H7 (cell line): ENCODE results near the gene DHX38. TPM values are rescaled to one million over a fixed set of nuclear protein-coding genes. Genes with fewer than 3 reads are reported as not detected.
A peak's percentile ranks its signal among the peaks of the same experiment; 100 is the strongest.
"Not testable (repeated sequence)": the region's sequence is repeated elsewhere in the genome, so short reads cannot be mapped to it uniquely, and the experiment has no call there.

Source experiments
- DNase-seq: peaks from one replicate; pipeline ENCODE4 v3.0.0; 2012
- H3K27me3 ChIP-seq: 2 replicates; pipeline ENCODE4 v1.6.0; 2011; ENCODE audit warnings: mild to moderate bottlenecking, low read length; ENCODE audit not compliant: control insufficient read depth, insufficient read depth
- H3K36me3 ChIP-seq: replicated peaks from 2 replicates; pipeline ENCODE4 v1.5.1; 2011; ENCODE audit warnings: low read length; ENCODE audit not compliant: control insufficient read depth, insufficient read depth
- H3K4me3 ChIP-seq: 2 replicates; pipeline ENCODE4 v1.5.1; 2011; ENCODE audit warnings: low read depth, mild to moderate bottlenecking, control low read depth, low read length, moderate library complexity; ENCODE audit not compliant: insufficient read depth
- total RNA-seq: library from RNA; depleted of rRNA; stranded (reverse); fragments of >200 nt; shearing (Covaris generic); gene quantifications from 2 replicates; pipeline ENCODE4 v1.2.3, GENCODE V29; 2014

Gene DHX38
- total RNA-seq, 1 experiment from 2014 or later = 55.7 TPM

DNA sequence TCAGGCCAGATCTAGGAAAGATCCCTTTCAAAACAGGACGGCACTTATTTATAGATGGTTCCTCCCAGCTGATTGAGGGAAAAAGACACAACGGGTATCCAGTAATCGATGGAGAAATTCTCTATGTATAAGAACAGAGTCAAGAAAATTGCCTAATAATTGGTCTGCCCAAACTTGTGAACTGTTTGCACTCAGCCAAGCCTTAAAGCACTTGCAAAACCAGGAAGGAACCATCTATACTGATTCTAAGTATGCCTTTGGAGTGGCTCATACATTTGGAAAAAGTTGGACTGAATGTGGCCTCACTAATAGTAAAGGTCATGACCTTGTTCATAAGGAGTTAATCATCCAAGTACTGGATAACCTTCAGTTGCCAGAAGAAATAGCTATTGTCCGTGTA is 24.7 kb upstream of the DHX38 start:
- Histone ChIP-seq H3K4me3 (no peak overlapping the region), H3K36me3 (no peaks in the 10 kb centered on the region), H3K27me3 (no peaks in the 10 kb centered on the region)
- DNase-seq = no peak

DNA sequence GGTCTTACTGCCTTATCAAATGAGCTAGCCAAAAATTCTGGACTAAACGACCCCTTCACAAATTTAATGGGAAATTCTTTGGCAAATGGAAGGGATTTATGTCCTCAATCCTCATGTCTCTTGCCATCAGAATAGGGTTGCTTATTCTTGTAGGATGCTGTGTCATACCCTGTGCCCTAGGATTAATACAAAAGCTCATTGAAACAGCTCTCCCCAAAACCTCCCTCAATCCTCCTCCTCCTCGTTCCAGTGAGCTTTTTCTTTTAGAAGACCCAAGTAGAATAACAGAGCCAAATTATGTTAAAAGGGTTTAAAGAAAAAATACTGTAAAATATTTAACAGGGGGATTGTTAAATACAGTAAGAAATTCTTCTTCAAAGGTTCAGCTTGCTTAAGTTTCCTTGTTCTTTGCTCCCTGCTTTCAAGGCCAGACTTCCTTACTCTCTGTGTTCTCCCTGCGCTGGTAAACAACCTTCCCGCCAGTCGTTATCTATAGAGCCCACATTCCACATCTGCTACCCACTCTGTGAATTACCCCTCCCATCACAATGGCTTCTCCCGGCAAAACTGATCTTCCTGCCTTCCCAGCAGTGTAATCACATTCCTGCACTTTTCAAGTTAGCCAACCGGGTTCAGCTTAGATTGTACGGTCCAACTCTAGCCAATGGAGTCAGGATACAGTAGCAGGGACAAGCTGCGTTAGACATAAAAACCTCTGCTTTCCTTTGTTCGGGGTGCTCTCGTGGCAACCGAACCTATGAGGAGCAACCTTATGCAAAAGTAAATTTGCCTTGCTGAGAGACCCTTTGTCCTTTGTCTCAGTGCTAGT is 20.9 kb upstream of the DHX38 start:
- Histone ChIP-seq H3K36me3 (no peaks in the 10 kb centered on the region), H3K4me3 (no peak overlapping the region), H3K27me3 (no peaks in the 10 kb centered on the region)
- DNase-seq = no peak

DNA sequence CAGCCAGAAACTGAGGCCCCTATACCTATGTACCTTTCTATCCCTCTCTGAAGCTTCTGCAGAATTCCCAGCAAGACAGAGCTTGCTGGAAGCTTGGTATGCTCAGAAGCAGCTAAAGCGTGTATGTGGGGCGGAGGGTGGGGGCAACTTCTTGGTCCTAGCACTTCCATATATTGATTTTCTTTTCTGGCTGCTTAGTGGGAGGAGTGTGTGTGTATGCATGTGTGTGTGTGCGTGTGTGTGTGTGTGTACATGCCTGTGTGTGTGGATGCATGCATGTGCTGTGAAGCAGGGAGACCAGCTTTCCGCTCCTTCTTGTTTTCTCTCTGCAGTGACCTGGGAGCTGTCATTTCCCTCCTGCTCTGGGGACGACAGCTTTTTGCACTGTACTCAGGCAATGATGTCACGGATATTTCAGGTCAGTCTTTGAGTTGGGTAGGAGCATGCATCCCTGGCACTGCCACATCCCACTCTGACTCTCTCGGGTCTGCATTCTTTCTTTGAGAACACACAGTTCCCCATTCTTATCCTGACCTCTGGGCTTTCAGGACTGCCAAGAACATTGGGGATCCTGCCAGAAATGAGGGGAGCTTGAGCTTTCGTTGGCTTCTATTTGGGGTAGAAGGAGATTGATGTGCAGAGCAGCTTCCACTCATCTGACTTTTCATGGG is 20.0 kb upstream of the DHX38 start:
- DNase-seq = no peak
- Histone ChIP-seq H3K4me3 (no peak overlapping the region), H3K27me3 (no peaks in the 10 kb centered on the region), H3K36me3 (no peaks in the 10 kb centered on the region)

DNA sequence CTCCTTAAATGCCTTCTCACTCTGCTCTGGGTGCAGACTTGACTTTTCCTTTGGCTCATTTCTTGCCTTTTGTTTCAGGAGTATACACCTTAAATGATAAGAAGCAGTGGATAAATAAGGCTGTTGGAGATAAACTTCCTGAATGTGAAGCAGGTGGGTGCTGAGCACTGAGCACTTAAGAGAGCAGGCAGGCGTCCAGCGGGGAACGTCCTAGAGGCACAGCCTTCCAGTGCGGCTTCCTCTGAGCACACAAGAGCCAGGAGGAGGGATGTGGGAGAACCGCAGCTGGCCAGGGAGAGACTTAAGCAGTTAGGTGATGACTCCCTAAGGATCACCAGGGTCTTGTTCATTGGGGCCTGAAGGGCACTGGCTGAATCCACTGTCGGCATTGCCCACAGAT is 18.6 kb upstream of the DHX38 start:
- not testable (repeated sequence) for H3K27me3 ChIP-seq, H3K4me3 ChIP-seq, DNase-seq, H3K36me3 ChIP-seq

DNA sequence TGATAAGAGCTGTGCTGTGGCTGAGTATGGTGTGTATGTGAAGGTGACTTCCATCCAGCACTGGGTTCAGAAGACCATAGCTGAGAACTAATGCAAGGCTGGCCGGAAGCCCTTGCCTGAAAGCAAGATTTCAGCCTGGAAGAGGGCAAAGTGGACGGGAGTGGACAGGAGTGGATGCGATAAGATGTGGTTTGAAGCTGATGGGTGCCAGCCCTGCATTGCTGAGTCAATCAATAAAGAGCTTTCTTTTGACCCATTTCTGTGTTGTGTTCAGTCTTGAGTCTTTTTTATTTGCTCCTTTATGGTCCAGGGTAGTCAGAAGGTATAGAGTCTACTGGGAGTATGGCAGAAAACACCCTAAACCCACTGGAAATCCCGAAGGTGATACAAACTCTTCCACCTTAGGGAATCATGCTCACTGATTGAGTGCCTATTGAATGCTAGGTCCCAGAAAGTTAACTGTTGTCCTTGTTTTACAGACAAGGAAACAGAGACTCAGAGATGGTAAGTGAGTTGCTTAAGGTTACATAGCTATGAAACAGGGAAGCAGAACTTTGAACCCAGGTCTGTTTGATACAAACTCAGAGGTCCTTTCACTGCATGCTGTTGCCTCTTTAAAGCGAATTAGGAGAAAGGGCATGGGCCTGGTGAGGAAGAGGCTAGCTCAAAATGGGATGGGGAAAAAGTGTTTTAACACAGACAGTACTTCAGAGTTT is 16.5 kb upstream of the DHX38 start:
- not testable (repeated sequence) for H3K36me3 ChIP-seq, H3K27me3 ChIP-seq, H3K4me3 ChIP-seq, DNase-seq

DNA sequence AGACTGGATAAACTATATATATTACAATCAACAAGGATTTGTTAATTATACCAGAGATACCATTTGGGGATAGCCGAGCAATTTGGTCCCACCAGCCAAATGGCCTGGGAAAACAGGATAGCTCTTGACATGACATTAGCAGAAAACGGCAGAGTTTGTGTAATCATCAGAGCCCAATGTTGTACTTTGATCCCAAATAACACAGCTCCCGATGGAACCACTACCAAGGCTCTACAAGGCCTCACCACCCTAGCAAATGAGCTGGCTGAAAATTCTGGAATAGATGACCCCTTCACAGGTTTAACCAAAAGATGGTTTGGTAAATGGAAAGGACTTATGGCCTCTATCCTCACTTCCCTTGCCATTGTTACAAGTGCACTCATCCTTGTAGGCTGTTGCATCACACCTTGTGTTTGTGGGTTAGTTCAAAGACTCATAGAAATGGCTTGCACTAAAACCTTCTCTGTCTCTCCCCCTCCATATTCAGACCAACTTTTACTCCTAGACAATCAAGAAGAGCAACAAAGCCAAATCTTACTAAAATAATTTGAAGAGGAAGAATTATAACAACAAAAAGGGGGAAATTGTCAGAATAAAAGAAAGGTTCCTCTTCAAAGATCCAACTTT is 9.8 kb upstream of the DHX38 start:
- no peak overlapping the region for H3K4me3 ChIP-seq

DNA sequence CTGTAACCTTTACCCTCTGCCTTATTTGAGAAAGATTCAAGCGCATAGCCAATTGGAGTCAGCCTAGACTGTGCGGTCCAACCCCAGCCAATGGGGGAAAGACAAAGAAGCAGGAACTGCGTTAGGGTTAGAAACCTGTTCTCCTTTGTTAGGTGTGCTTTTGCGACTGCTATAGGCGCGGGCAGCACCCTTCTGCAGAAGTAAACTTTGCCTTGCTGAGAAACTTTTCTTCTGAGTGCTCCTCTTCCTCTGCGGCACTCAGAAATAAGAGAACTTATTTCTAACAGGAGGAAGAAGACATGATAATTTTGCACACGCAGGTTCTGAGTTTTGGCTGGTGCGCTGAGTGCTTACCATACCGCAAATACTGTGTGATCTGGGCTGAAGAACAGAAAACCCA is 9.2 kb upstream of the DHX38 start:
- no peaks in the 10 kb centered on the region for H3K27me3 ChIP-seq
- no peak for DNase-seq
- no peaks in the 10 kb centered on the region; the same call in 1 of the 2 replicates for H3K36me3 ChIP-seq
- no peak overlapping the region for H3K4me3 ChIP-seq

More for the DNA sequence above, 9.8 kb upstream of the DHX38 start:
- DNase-seq = no peak
- Histone ChIP-seq H3K27me3 (no peaks in the 10 kb centered on the region), H3K36me3 (no peaks in the 10 kb centered on the region; the same call in 1 of the 2 replicates)

DNA sequence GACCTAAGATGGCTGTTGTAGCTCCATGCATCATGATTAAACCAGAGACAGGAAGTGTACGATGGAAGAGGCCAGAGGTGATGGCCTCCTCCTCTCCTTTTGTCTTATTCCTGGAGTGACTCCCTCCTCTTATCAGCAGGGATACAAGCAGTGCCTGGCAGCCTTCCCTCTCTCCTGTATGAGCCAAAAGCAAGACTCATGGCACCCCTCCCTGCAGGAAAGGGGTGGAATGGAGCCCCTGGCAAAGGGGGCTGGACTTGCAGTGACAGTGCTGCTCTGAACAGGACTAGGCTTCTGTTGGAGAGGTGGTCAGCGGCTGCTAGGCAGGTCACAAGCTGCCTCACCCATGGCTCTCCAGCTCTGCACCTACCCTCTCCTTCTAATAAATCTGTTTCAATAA is 8.6 kb upstream of the DHX38 start:
- H3K36me3 ChIP-seq = no peaks in the 10 kb centered on the region; the same call in 1 of the 2 replicates
- H3K4me3 ChIP-seq = no peak overlapping the region
- no peak for DNase-seq
- H3K27me3 ChIP-seq = no peaks in the 10 kb centered on the region

DNA sequence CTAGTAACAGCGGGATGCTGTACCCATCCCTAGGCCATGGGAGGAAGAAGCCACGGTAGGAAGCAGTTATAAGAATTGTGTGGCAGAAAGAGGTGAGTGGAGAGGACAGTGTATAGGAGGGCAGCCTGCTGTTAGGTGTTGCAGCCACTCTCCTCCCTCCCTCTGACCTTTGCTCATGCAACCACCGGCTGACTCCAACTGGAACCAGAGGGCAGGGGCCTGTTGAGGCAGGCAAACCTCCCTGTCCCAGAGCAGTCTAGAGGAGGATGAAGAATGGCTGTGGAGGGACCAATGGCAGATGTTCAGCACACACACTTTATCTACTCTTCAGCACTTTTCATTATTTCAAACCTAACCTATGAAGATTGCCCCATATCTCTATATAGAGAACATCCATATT is 2.4 kb upstream of the DHX38 start:
- no peak for DNase-seq
- H3K4me3 ChIP-seq = no peak overlapping the region
- H3K36me3 ChIP-seq = peaks cover under 1% of the 10 kb centered on the region; the same call in 1 of the 2 replicates
- H3K27me3 ChIP-seq = no peaks in the 10 kb centered on the region

DNA sequence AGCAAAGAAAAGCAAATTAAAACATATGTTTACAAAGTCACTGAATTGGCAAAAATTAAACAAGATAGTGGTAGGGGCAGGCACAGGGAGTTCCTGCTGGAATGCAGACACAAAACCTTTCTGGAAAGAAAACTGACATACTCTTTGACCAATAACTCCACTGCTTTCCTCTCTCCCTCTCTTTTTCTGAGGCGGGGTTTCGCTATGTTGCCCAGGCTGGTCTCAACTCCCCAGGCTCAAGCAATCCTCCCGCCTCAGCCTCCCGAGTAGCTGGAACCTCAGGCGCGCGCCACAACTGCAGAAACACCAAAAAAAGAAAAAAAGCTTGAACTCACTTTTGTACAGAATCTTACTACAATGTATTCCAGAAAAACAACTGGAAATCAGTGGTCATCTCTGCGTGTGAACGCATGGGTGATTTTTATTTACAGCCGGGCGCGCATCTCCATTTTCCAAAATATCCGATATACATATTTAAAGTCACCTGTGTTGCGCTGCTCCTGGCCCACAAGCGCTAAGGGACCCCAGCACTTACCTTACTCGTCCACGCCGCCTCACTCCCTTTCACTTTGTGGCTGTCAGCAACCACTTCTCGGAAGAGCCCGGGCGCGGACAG is 707 bp upstream of the DHX38 start:
- H3K36me3 ChIP-seq = peaks cover 8% of the 10 kb centered on the region
- H3K4me3 ChIP-seq = peak overlapping the region; percentile 94
- peak; percentile 43 for DNase-seq
- no peaks in the 10 kb centered on the region for H3K27me3 ChIP-seq

DNA sequence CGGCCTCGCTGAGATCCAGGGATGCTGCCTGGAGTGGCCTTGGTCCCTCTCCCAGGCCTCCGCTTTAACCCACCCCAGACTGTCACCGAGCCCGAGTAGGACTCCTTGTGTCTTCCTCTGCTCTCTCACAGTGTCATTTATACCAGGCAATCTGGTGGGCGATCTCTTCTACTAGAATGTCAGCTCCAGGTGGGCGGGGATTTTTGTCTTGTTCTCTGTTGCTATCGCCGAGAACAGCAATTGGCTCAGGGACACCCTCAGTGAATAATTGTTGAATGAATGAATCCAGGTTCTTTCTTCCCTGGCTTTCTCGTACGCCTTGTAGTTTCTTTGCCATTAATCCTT is 591 bp downstream of the DHX38 start:
- Histone ChIP-seq H3K36me3 (peaks cover 12% of the 10 kb centered on the region), H3K27me3 (no peaks in the 10 kb centered on the region), H3K4me3 (peak overlapping the region; percentile 94)
- no peak for DNase-seq

DNA sequence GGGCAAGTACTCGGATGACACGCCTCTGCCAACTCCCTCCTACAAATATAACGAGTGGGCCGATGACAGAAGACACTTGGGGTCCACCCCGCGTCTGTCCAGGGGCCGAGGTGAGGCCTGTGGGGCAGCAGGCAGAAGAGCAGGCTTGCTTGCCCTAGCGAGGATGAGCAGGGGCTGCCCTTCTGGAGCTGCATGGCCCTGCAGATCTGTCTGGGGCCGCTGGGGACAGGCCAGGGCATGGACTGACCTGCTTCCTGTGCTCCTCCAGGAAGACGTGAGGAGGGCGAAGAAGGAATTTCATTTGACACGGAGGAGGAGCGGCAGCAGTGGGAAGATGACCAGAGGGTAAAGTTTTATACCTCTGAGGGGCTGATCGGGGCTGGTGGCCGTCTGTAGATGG is 5.3 kb downstream of the DHX38 start:
- Histone ChIP-seq H3K36me3 (peaks cover 42% of the 10 kb centered on the region), H3K4me3 (no peak overlapping the region), H3K27me3 (no peaks in the 10 kb centered on the region)
- DNase-seq = peak; percentile 58

DNA sequence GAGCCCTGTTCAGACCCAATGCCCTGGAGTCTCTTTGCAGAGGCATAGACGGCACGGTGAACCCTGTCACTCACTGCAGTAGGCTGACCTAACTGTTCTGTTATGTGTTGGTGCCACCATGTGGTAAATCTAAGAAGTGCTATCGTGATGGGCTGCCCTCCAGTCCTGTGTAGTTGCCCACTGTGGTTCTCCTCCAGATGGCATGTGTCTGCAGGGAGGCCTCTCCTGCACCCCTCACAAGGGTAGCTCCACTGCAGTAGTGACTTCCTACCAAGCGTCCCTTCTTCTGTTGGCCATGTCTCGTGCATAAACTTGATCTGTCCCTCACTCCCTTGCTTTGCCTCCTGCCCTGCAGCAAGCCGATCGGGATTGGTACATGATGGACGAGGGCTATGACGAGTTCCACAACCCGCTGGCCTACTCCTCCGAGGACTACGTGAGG is 5.8 kb downstream of the DHX38 start:
- H3K36me3 ChIP-seq = peaks cover 46% of the 10 kb centered on the region
- no peak overlapping the region for H3K4me3 ChIP-seq
- peak; percentile 87 for DNase-seq
- no peaks in the 10 kb centered on the region for H3K27me3 ChIP-seq

DNA sequence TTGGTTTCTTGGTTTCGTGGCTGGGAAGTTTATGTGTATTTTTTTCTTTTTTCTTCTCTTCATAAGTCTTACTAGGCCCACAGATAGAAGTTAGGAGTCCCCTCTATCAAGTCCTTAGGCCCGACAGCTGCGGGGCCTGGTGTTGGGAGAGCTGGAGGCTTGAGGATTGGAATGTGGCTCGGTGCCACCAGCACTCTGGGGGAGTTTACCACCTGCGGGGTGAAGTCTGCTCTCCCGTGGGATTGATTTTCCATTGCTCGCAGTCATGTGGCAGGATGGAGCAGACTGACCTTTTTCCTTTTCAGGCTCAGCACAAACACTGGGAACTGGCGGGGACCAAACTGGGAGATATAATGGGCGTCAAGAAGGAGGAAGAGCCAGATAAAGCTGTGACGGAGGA is 7.5 kb downstream of the DHX38 start:
- Histone ChIP-seq H3K36me3 (peaks cover 62% of the 10 kb centered on the region), H3K4me3 (no peak overlapping the region), H3K27me3 (no peaks in the 10 kb centered on the region)
- DNase-seq = no peak
